ENCODE measurements around the gene LTK.

DNA sequence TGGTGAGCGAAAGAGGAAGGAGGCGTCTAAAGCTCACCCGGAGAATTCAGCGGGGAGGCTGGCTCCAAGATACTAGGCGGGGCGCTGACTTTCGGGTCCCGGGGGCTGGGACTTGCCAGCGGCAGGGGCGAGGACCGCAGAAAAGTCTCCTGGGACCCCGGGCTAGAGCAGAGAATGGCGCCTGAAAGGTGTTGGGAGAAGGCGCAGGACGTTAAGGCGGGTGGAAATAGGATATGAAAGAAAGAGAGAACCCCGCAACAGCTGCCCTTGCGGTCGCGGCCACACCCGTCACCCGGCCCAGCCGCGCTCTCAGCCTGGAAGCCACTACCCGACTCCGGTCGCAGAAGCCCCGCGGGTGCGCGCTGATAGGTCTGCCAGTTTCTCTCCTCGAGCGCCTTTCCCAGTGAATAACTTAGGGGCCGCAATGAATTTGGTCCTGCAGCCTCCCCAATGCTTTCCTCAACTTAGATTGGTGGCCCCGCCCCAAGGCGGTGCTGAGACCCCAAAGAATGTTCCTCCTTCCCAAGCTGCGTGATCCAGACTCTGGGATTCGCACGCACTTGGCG lies 604 bp downstream of the LTK start:
- TF ChIP-seq, protein P1, sequence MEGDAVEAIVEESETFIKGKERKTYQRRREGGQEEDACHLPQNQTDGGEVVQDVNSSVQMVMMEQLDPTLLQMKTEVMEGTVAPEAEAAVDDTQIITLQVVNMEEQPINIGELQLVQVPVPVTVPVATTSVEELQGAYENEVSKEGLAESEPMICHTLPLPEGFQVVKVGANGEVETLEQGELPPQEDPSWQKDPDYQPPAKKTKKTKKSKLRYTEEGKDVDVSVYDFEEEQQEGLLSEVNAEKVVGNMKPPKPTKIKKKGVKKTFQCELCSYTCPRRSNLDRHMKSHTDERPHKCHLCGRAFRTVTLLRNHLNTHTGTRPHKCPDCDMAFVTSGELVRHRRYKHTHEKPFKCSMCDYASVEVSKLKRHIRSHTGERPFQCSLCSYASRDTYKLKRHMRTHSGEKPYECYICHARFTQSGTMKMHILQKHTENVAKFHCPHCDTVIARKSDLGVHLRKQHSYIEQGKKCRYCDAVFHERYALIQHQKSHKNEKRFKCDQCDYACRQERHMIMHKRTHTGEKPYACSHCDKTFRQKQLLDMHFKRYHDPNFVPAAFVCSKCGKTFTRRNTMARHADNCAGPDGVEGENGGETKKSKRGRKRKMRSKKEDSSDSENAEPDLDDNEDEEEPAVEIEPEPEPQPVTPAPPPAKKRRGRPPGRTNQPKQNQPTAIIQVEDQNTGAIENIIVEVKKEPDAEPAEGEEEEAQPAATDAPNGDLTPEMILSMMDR (optimal IDR thresholded peaks at IDR 0.05 in 1 of 3, IDR thresholded peaks at IDR 0.05 in 1 of 3, conservative IDR thresholded peaks at IDR 0.05 in 1 of 3; ENCODE audit: extremely low read depth in 1 of 3, insufficient read depth in 2 of 3, low read length in 3 of 3): no peak
- TF ChIP-seq EZH2 (IDR thresholded peaks at IDR 0.05; ENCODE audit: low read length): peak; percentile 73
